CMK (cell line): ENCODE measurements around the gene CCDC167.
"Not testable (repeated sequence)": the region's sequence is repeated elsewhere in the genome, so short reads cannot be mapped to it uniquely, and the experiment has no call there.

Experiments
- DNase-seq: peaks from one replicate; pipeline ENCODE4 v3.0.0-alpha.2; 2010; ENCODE audit warnings: low read depth

Gene CCDC167

GRCh38 chr6:37463110-37463509 lies 36.6 kb downstream of the CCDC167 start:
- DNase-seq, result no peak

GRCh38 chr6:37460805-37461204 lies 38.9 kb downstream of the CCDC167 start:
- no peak for DNase-seq

GRCh38 chr6:37459981-37460800 lies 39.5 kb downstream of the CCDC167 start:
- DNase-seq, result peak; percentile 78

GRCh38 chr6:37456816-37457560 lies 42.7 kb downstream of the CCDC167 start:
- no peak for DNase-seq

- no peak for DNase-seq
Measured at GRCh38 chr6:37456126-37456525, 43.6 kb downstream of the CCDC167 start.

GRCh38 chr6:37454420-37455140 lies 45.1 kb downstream of the CCDC167 start:
- DNase-seq, result no peak

GRCh38 chr6:37452522-37452921 lies 47.2 kb downstream of the CCDC167 start:
- no peak for DNase-seq

- no peak for DNase-seq
Measured at GRCh38 chr6:37451441-37452193, 48.1 kb downstream of the CCDC167 start.

- DNase-seq, result no peak
Measured at GRCh38 chr6:37449984-37450383, 49.7 kb downstream of the CCDC167 start.

GRCh38 chr6:37443216-37443542 lies 56.5 kb downstream of the CCDC167 start:
- not testable (repeated sequence) for DNase-seq

- DNase-seq, result no peak
Measured at GRCh38 chr6:37442416-37443215, 57.1 kb downstream of the CCDC167 start.

- DNase-seq, result no peak
Measured at GRCh38 chr6:37441651-37442050, 58.0 kb downstream of the CCDC167 start.

- DNase-seq, result no peak
Measured at GRCh38 chr6:37438930-37439329, 60.8 kb downstream of the CCDC167 start.

GRCh38 chr6:37435816-37436215 lies 63.9 kb downstream of the CCDC167 start:
- DNase-seq, result no peak

- DNase-seq, result no peak
Measured at GRCh38 chr6:37435373-37435772, 64.3 kb downstream of the CCDC167 start.

- DNase-seq, result peak; percentile 2
Measured at GRCh38 chr6:37433657-37434271, 65.9 kb downstream of the CCDC167 start.
